Right atrium auricular region (tissue), 2 donors: ENCODE measurements around the gene CEP83. TPM values are rescaled to one million over a fixed set of nuclear protein-coding genes. Genes with fewer than 3 reads are reported as not detected.

ENCODE experiments used
- DNase-seq: peaks from one replicate; pipeline ENCODE4 v3.0.0-alpha.2; 2019; ENCODE audit warnings: low spot score
- H3K27ac ChIP-seq, 2 donors: fragments of 200-600 bp; sonication (generic); 1 replicate in 1 of 2; 2 replicates in 1 of 2; pipeline ENCODE4 v1.5.1; 2016 to 2019
- H3K27me3 ChIP-seq, 2 donors: fragments of 200-600 bp; sonication (generic); one replicate each; pipeline versions ENCODE4 v1.5.1 to v1.6.0; 2017 to 2019
- H3K36me3 ChIP-seq: fragments of 200-600 bp; sonication (generic); one replicate; pipeline ENCODE4 v1.5.1; 2016
- H3K4me1 ChIP-seq, 2 donors: fragments of 200-600 bp; sonication (generic); one replicate each; pipeline versions ENCODE4 v1.5.1 to v1.6.0; 2017 to 2019
- H3K4me3 ChIP-seq, 2 donors: fragments of 200-600 bp; sonication (generic); 1 replicate in 1 of 2; 2 replicates in 1 of 2; pipeline ENCODE4 v1.5.1; 2017 to 2019; ENCODE audit warnings: mild to moderate bottlenecking in 1 of 2, moderate library complexity in 1 of 2
- H3K9me3 ChIP-seq, 2 donors: fragments of 200-600 bp; sonication (generic); one replicate each; pipeline ENCODE4 v1.5.1; 2019
- total RNA-seq, 2 donors: library from RNA; depleted of rRNA; stranded (reverse); fragments of >200 nt; gene quantifications; one replicate each; pipeline ENCODE4 v1.1.0, GENCODE V29; 2016
- TF ChIP-seq, protein P1 (sequence below), 2 donors: fragments of 200-600 bp; sonication (generic); IDR thresholded peaks; one replicate each; pipeline ENCODE4 v1.5.1; 2019; ENCODE audit warnings: antibody characterized with exemption in 2 of 2

The CEP83 gene
- total RNA-seq, 2 donors from 2014 or later, result 13.0 to 16.6 TPM

DNA sequence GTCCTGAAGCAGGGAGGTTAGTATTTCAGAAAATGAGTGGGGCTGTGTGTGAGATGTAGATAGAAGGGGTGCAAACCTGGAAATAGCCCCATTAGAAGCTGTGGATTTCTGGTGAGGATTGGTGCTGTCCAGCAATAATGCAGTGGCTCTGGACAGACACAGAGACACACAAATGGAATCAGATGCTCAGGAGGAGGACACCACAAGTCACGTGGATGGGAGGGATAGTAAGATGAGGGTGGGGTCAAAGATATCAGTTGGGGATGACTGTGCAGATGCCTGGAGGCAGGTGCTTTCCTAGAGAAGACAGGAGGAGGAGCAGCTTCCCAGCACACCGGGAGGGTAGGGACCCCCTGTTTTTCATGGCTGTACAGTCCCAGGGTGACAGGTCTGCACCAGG, 174.8 kb downstream of the CEP83 start:
- Histone ChIP-seq H3K4me1 (peaks cover 0 to 16% of the 10 kb centered on the region in 2 donors), H3K9me3 (no peaks in the 10 kb centered on the region), H3K27ac (no peak overlapping the region), H3K36me3 (no peaks in the 10 kb centered on the region), H3K27me3 (no peaks in the 10 kb centered on the region), H3K4me3 (no peak overlapping the region)
- no peak for DNase-seq
- TF ChIP-seq, protein P1, sequence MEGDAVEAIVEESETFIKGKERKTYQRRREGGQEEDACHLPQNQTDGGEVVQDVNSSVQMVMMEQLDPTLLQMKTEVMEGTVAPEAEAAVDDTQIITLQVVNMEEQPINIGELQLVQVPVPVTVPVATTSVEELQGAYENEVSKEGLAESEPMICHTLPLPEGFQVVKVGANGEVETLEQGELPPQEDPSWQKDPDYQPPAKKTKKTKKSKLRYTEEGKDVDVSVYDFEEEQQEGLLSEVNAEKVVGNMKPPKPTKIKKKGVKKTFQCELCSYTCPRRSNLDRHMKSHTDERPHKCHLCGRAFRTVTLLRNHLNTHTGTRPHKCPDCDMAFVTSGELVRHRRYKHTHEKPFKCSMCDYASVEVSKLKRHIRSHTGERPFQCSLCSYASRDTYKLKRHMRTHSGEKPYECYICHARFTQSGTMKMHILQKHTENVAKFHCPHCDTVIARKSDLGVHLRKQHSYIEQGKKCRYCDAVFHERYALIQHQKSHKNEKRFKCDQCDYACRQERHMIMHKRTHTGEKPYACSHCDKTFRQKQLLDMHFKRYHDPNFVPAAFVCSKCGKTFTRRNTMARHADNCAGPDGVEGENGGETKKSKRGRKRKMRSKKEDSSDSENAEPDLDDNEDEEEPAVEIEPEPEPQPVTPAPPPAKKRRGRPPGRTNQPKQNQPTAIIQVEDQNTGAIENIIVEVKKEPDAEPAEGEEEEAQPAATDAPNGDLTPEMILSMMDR (IDR thresholded peaks at IDR 0.05), result no peak

DNA sequence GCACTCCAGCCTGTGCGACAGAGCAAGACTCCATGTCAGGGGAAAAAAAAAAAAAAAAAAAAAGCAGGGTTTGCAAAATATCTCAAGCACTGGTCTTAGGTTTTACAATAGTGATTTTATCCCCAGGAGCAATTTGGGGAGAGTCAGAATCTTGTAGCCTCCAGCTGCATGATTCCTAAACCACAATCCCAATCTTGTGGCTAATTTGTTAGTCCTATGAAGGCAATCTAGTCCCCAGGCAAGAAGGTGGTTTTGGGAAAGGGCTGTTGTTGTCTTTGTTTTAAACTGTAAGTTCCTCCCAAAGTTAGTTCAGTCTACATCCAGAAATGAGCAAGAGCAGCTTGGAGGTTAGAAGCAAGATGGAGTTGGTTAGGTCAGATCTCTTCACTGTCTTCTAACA, 175.6 kb downstream of the CEP83 start:
- TF ChIP-seq, protein P1 (IDR thresholded peaks at IDR 0.05), result no peak
- no peak for DNase-seq
- no peaks in the 10 kb centered on the region for H3K9me3 ChIP-seq
- H3K27ac ChIP-seq, result no peak overlapping the region
- no peaks in the 10 kb centered on the region for H3K36me3 ChIP-seq
- H3K4me3 ChIP-seq, result no peak overlapping the region
- H3K27me3 ChIP-seq, result no peaks in the 10 kb centered on the region
- H3K4me1 ChIP-seq, result peaks cover 0 to 8% of the 10 kb centered on the region in 2 donors

DNA sequence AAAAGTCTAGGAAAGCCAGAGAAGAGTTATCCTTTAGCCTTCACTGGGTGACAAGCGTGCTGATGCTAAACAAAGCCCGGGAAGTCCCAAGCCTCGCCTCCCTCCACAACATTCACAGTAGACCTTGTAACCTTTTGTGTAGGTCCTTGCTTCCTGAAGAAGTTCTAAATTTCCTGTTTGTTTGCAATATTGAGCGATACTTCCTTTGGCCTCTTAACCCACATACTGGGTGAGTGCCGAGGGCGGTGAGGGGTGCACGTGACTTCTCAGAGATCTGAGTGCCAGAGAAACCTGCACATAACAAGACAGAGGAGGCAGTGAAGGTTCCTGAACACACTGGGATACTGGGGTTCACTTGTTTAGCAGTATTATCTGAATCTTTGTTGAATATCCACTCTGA, 177.0 kb downstream of the CEP83 start:
- no peak for DNase-seq
- Histone ChIP-seq H3K4me1 (no peaks in the 10 kb centered on the region), H3K36me3 (no peaks in the 10 kb centered on the region), H3K27ac (no peak overlapping the region), H3K4me3 (no peak overlapping the region), H3K27me3 (no peaks in the 10 kb centered on the region), H3K9me3 (no peaks in the 10 kb centered on the region)
- TF ChIP-seq, protein P1 (IDR thresholded peaks at IDR 0.05), result no peak

DNA sequence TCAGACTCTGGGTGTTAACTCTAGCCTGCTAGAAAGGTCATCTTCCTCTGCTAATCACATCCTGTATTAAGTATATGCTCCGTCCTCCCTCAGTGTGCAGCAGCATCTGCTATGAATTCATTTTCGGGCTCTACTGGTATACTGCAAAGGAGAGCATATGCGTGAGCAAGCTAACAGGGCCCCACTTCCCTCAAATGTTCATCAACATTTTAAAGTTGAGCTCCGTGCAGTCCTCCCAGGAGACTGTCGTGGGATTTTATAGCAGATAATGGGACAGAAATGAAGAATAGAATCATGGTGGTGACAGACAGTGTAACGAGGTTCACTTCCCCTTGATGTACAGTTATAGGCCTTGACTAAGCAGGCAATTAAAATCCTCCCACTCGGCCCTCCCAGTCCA, 179.6 kb downstream of the CEP83 start:
- Histone ChIP-seq H3K27me3 (no peaks in the 10 kb centered on the region), H3K4me3 (no peak overlapping the region), H3K36me3 (no peaks in the 10 kb centered on the region), H3K27ac (no peak overlapping the region), H3K4me1 (no peaks in the 10 kb centered on the region), H3K9me3 (no peaks in the 10 kb centered on the region)
- TF ChIP-seq, protein P1 (IDR thresholded peaks at IDR 0.05), result no peak
- DNase-seq, result no peak

DNA sequence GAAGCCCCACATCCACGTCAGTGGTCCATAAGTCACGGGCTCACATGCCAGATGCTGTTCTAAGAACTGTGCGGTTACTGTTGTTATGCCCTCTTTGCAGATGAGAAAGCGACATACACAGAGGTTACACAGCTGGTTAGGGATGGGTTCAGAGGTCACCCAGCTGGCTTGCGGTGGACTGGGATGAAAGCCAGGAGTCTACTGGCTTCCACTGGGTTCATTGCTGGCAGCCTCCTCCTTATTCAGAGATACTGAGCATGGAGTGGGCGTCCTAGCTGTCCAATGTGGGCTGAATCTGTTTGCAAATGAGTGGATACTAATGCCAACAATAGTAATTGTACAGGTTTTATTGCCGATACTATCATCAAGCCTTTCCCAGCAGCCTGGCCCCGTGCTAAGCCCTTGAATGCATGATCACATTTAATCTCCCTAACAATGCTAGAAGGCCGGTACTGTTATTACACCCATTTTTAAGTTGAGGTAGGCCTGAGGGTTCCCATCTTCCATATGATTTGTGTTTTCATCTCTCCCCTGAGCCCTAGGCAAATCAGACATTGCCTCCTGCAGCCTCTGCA, 182.2 kb downstream of the CEP83 start:
- Histone ChIP-seq H3K4me1 (no peaks in the 10 kb centered on the region), H3K27ac (no peak overlapping the region), H3K36me3 (no peaks in the 10 kb centered on the region), H3K4me3 (no peak overlapping the region), H3K9me3 (no peaks in the 10 kb centered on the region), H3K27me3 (no peaks in the 10 kb centered on the region)
- TF ChIP-seq, protein P1 (IDR thresholded peaks at IDR 0.05), result no peak
- no peak for DNase-seq

DNA sequence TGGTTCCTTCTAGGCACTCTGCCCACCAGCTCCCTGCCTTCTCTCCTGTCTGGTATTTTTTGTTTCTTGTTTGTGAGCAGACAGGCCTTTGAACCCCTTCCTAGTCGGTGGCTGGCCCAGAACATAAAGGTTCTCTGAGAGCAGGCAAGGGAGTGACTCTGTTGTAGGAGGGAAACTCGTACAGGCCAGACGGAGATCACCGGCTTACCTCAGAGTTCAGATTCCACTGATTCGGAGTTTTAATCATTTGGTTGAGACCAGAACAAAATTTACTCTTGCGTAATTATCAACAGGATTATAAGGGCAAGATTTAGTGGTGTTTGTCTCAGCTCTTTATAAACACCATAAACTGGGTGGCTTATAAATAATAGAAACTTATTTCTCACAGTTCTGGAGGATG, 182.9 kb downstream of the CEP83 start:
- H3K27ac ChIP-seq, result no peak overlapping the region
- no peaks in the 10 kb centered on the region for H3K36me3 ChIP-seq

More for the DNA sequence above, 182.9 kb downstream of the CEP83 start:
- Histone ChIP-seq H3K4me1 (no peaks in the 10 kb centered on the region), H3K27me3 (no peaks in the 10 kb centered on the region), H3K4me3 (no peak overlapping the region), H3K9me3 (no peaks in the 10 kb centered on the region)
- DNase-seq, result no peak
- TF ChIP-seq, protein P1 (IDR thresholded peaks at IDR 0.05), result no peak
